H1 (cell line): ENCODE measurements around the gene CHST3. TPM values are rescaled to one million over a fixed set of nuclear protein-coding genes. Genes with fewer than 3 reads are reported as not detected.

Source experiments
- BACH1 ChIP-seq: IDR thresholded peaks from 2 replicates; pipeline ENCODE4 v1.6.1; 2012; ENCODE audit warnings: low read length, improper control_type of control experiment
- CEBPB ChIP-seq: IDR thresholded peaks from 2 replicates; pipeline ENCODE4 v1.6.1; 2012; ENCODE audit warnings: low read depth, low read length
- JUND ChIP-seq: IDR thresholded peaks from 2 replicates; pipeline ENCODE4 v1.6.1; 2011; ENCODE audit warnings: mild to moderate bottlenecking, improper control_type of control experiment, low read length
- SIRT6 ChIP-seq: IDR thresholded peaks from one replicate; pipeline ENCODE4 v1.7.1; 2012; ENCODE audit warnings: low read length, inconsistent platforms
- SP4 ChIP-seq: IDR thresholded peaks from 2 replicates; pipeline ENCODE4 v1.6.1; 2012; ENCODE audit warnings: low read length, inconsistent platforms
- YY1 ChIP-seq: IDR thresholded peaks from 2 replicates; pipeline ENCODE4 v1.6.1; 2011; ENCODE audit warnings: low read depth, mild to moderate bottlenecking, low read length
- polyA plus RNA-seq, 7 experiments: library from polyadenylated mRNA; depleted of rRNA in 3 of 7; stranded (reverse) in 5 of 7; unstranded in 2 of 7; fragments of >200 nt in 5 of 7; fragments of 200-250 nt in 2 of 7; gene quantifications; 1 replicate in 5 of 7; 2 replicates in 1 of 7; 4 replicates in 1 of 7; pipeline versions ENCODE4 v1.2.1 to v1.2.3, GENCODE V29; 2011 to 2013; ENCODE audit warnings: missing spikeins in 2 of 7, mixed read lengths in 2 of 7
- total RNA-seq: library from RNA; stranded (reverse); fragmentation: NEBNext Ultra II Directional; extraction: Animal tissue kit (Norgen Biotek cat#: 25700); gene quantifications from 2 replicates; pipeline ENCODE4 v1.2.1, GENCODE V29; 2021
- TF ChIP-seq, protein P1 (sequence below): IDR thresholded peaks from 2 replicates; pipeline ENCODE4 v1.6.1; 2011; ENCODE audit warnings: low read depth, mild to moderate bottlenecking, low read length; ENCODE audit not compliant: insufficient read depth

The CHST3 gene
- total and polyA plus RNA-seq, 2 of the 8 experiments (the other 6 are each of a cell fraction or from before 2014, with no cell fraction given), result 2.0 to 5.8 TPM

DNA sequence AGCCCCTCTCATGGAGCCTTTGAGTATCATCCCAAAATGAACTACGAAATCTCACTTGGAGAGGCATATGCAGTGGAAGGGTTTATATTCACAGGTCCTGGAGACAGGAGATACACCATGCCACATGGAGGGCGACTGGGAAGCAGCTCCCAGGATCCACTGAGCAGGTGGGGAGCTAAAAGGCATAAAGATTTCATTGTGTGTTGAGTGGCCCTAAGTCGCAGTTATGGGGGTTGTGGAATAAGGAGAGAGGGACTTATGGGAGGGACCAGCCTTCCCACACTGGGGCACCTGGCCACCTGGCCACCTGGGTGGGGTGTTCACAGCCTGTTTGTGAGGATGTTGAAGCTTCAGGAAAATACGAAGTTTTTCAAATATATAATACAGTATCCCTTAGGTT, 37.0 kb upstream of the CHST3 start (continued):
- no peak for TF ChIP-seq YY1
- no peak for TF ChIP-seq SP4
- TF ChIP-seq, protein P1, sequence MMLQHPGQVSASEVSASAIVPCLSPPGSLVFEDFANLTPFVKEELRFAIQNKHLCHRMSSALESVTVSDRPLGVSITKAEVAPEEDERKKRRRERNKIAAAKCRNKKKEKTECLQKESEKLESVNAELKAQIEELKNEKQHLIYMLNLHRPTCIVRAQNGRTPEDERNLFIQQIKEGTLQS, result no peak
- TF ChIP-seq SIRT6, result no peak
- no peak for TF ChIP-seq JUND
- no peak for TF ChIP-seq BACH1
- no peak for TF ChIP-seq CEBPB
